HT-29 (cell line): ENCODE measurements around the gene FDXR. TPM values are rescaled to one million over a fixed set of nuclear protein-coding genes. Genes with fewer than 3 reads are reported as not detected.

Experiments used
- DNase-seq: peaks from one replicate; pipeline ENCODE4 v3.0.0-alpha.2; 2015; ENCODE audit warnings: low spot score
- total RNA-seq: library from RNA; depleted of rRNA; stranded (reverse); fragments of >200 nt; shearing (Covaris generic); gene quantifications from 2 replicates; pipeline ENCODE4 v1.2.3, GENCODE V29; 2014

FDXR gene
- total RNA-seq, 1 experiment from 2014 or later, result 32.2 TPM

GRCh38 chr17:74898376-74898946 is 25.7 kb upstream of the FDXR start:
- DNase-seq, result no peak

- no peak for DNase-seq
Measured at GRCh38 chr17:74893936-74894671, 21.3 kb upstream of the FDXR start.

DNA sequence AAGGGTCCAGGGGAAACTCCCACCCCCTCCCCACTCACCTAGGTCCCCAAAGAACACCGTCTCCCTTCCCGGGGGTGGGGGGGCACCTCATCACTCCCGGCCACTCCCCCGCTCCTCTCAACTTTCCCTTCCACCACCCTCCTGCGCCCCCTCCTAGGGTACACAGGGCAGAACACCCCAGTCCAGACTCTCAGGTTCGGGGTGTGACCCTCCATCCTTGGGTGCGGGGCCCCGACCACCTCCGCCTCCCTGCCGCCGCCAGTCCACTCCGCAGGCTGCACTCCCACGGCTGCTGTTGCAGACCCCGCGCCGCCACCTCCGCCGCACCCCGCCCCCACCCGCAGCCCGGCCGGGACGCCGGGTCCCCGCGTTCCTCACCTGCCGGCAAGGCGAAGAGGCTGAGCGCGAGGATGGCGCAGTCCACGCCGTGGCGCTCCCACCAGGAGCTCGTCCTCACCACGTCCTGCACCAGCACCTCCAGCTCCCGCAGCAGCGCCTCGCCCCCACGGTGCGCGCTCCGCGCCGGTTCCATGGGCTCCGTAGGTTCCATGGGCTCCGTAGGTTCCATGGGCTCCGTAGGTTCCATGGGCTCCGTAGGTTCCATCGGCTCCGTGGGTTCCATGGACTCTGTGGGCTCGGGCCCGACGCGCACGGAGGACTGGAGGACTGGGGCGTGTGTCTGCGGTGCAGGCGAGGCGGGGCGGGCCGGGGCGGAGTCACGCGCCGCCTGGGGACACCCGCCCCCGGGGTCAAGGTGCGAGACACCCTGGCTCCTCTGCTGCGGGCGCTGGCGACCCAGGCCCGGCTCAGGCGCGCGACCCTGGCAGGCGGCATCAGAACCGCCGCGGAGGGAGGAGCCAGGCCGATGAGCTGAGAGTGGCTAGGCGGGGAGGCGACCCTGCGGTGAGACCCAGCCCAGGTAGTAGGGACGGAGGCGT is 20.4 kb upstream of the FDXR start, which contains the start of gene FADS6:
FADS6 (minus strand) TSS at position 660 of the 938 bp plus-strand sequence; CDS start at position 622, 38 bp downstream.
- no peak for DNase-seq

DNA sequence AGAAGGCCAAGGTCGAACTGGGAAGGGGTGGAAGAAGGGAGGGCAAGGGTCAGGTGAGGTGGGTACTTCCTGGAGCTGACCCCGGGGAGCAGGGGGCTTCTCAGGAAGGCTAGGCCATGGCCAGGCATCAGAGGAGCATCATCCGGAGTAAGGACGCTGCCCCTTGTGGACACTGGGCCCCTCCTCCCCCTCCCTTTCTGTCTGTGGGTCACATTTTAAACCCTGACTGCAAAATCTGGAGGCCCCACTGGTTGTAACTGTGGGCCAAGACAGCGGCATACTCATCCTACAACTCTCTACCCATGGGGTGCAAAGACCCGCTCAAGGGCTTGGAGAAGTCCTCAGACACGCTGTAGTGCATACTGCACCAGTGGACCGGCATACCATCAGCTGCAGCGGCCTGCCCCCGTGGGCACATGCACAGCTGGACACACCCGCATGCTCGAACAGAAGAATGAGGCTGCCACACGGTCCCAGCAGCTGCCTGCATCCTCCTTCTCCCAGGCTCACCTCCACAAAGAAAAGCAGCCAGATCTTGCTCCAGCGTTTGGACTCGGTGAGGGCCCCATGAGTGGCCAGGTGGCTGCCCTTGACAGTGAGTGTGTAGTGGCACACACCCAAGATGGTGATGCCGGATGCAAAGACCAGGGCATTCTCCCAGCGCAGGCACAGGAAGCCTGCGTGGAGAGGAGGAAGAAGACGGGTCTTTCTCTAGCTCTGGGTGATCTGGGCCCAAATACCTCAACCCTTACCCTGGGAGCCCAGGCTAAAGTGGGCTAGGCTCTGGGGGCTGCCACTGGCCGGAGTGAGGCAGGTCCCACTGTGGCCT is 19.4 kb upstream of the FDXR start:
- DNase-seq, result no peak

- no peak for DNase-seq
Measured at GRCh38 chr17:74890554-74890953, 17.8 kb upstream of the FDXR start.

GRCh38 chr17:74888469-74888868 is 15.7 kb upstream of the FDXR start:
- DNase-seq, result no peak

- no peak for DNase-seq
Measured at GRCh38 chr17:74883241-74883745, 10.5 kb upstream of the FDXR start.

GRCh38 chr17:74882517-74883240 is 9.9 kb upstream of the FDXR start:
- DNase-seq, result no peak

GRCh38 chr17:74881073-74881472 is 8.3 kb upstream of the FDXR start:
- no peak for DNase-seq

DNA sequence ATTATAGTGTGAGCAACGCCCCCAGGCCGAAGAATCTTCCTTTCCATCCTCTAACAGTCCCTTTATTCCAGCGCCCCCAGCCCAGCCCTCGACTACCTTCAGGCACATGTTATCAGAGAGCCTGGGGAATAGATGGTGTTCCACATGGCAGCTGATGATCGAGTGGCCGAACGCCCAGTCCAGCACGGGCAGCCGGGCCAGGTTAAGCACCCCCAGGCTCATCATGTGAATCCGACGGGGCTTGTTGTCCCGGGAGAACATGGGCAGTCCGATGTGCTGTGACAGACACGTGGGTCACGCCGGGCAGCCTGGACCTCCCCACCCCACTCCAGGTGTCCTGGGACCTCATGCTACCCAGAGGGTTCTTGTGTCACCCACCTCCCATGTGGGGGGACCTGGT is 6.5 kb upstream of the FDXR start:
- DNase-seq, result no peak

GRCh38 chr17:74878658-74879057 is 5.9 kb upstream of the FDXR start:
- DNase-seq, result no peak

DNA sequence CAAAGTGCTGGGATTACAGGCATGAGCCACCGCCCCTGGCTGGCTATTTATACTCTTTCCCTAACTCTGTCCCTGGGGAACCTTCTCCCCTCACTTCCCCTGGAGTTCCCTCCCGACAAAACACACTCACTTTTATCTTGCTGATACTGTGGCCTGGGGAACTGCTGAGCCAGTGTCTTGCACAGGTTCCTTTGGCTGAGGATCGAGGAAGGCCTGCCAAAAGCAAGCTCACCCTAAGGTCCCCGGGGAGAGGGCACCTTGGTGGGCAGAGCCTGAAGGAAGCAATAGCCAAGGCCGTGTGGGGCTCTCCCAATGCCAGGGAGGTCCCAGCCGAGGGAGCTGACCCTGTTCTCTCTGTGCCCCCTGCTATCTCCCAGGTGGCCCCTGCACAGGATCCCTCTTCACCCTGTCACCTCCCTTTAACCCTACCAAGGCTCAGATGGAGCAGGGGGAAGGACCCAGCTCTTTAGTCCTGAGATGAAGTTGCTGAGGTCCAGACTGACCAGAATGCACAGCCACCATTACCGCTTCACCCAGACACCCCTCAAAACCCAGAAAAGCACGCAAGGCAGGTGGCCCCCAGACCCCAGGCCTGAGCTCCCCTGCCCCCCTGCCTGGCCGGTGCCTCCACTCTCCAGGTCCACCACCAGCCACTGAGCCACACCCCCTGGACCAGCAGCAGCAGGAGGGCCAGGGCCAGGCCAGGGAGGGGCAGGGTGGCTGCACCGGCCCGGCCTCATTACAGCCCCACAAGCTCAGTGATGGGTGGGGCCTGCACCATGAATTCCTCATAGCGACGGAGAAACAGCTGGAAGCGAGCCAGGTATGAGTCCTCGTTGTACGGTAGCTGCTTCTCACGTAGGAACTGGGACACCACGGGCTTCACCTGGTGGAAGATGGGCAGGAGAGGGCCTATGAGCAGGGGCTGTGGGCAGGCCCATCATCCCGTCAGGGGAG is 5.1 kb upstream of the FDXR start:
- peak; percentile 84 for DNase-seq

DNA sequence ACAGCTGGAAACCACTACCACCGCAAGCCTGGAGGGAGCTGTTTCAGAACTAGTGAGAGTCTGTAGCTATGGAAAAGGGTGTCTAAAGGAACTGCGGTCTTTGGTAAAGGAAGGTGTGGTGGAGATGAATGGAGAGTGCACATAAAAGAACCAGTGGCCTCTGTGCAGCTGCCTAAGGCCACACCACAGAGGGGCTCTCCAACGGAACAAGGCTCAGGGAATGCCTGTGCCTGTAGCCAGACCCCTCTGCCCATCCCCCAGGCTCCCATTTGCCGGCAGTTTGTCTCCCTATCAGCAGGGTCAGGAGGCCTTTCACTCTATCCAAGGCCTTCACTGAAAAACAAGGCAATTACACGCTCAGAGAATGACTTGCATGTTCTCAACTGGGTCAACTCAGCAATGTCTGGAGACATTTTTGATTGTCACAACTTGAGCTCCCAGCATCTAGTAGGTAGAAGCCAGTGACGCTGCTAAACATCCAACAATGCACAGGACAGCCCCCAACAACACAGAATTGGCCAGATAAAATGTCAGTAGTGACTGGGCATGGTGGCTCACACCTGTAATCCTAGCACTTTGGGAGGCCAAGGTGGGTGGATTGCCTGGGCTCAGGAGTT is 3.3 kb upstream of the FDXR start:
- no peak for DNase-seq

- no peak for DNase-seq
Measured at GRCh38 chr17:74875155-74875976, 2.6 kb upstream of the FDXR start.

DNA sequence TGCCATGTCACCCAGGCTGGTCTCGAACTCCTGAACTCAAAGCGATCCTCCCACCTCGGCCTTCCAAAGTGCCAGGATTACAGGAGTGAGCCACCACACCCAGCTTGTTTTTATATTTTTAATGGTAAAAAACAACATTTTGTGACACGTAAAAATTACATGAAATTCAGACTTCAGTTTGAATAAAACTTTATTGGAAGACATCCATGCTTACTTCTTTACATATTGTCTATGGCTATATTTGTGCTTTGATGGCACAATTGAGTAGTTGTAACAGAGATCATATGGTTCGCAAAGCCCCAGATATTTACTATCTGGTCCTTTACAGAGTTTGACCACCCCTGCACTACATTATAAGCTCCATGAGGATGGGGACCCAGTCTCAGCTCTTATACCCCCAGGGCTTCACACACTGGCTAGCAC is 1.8 kb upstream of the FDXR start:
- DNase-seq, result no peak

DNA sequence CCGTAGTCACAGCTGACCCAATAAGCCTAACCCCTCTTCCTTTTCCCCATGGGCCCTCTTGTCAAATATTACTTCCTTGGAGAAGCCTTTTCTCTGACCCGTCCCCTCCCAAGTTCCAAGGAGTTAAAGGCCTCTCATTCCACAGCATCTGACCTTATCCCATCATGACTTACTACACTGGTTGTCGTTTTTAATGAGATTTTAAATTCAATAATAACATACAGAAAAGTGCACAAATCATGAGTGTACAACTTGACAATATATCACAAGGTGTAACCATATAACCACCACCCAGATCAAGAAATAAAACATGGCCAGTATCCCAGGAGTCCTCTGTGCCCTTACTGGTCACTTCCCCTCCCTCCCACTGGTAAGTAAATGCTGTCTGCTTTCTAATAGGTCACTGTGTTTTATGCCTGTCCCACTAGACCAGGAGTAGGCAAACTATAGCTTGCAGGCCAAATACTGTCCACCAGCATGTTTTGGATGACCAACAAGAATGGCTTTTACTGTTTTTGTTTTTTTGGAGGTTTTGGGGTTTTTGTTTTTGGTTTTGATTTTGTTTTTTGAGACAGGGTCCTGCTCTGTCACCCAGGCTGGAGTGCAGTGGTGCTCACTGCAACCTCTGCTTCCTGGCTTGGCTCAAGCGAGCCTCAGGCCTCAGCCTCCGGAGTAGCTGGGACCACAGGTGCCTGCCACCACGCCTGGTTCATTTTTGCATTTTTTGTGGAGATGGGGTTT is 1.2 kb upstream of the FDXR start:
- DNase-seq, result peak; percentile 18
